DMS53 treated with DMSO at 0.1 percent for 48 hours (cell line): ENCODE measurements around the gene PHACTR2.
A peak's percentile ranks its signal among the peaks of the same experiment; 100 is the strongest.
"Not testable (repeated sequence)": the region's sequence is repeated elsewhere in the genome, so short reads cannot be mapped to it uniquely, and the experiment has no call there.

Experiments
- DNase-seq: peaks from one replicate; lab custom pipeline; 2025; ENCODE audit not compliant: unreplicated experiment; lab: John Stamatoyannopoulos, UW

Gene PHACTR2

DNA sequence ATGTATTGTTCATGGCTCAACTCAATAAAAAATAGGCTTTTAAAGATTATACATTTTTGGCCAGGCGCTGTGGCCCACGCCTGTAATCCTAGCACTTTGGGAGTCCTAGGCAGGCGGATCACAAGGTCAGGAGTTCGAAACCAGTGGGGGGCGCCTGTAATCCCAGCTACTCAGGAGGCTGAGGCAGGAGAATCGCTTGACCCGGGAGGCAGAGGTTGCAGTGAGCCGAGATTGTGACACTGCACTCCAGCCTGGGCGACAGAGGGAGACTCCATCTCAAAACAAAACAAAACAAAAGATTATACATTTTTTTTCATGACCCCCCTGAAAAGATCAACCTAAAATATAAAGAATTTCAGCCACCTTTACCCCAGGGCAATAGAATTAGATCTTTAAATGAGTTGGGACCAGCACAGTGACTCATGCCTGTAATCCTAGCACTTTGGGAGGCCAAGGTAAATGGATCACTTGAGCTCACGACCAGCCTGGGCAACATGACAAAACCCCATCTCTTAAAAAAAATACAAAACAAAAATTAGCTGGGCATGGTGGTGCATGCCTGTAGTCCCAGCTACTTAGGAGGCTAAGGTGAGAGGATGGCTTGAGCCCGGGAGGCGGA, 60.4 kb downstream of the PHACTR2 start:
- DNase-seq: not testable (repeated sequence)

DNA sequence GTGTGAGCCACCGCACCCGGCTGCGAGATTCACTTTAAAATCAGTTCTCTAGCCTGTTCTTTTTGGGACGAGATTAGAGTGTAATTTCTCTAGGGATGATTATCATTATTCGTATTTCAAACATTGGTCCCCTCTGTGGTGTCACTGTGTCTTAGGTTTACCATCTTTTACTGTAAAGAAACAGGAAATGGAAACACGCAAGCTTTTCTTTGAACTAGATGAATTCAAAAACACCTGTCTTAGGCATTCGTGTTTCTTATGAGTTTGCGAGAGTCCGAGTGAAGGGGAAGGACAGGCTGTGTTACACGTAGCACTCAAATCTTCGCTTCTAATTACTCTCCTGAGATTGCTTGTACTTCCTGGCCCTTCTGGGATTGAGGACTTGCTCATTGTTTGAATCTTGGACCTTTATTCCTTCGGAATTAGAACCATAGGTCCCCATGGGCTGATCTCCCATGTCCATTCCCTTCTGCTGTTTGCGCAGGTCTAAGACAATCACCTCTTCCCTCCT, 61.6 kb downstream of the PHACTR2 start:
- DNase-seq: no peak

DNA sequence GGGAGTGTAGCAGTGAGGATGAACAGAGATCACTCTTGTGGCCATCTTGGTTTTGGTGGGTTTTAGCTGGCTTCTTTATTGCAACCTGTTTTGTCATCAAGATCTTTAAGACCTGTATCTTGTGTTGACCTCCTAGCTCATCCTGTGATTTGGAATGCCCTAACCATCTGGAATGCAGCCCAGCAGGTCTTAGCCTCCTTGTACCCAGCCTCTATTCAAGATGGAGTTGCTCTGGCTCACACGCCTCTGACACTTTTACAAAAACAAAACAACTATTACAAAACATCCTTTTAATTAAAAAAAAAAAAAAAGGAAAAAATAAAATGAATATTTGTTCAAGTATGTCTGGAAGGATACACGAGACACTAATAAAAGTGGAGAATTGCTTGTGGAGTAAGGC, 62.4 kb downstream of the PHACTR2 start:
- DNase-seq: no peak

- DNase-seq: no peak
Observed at GRCh38 chr6:143741480-143741879, 63.7 kb downstream of the PHACTR2 start.

DNA sequence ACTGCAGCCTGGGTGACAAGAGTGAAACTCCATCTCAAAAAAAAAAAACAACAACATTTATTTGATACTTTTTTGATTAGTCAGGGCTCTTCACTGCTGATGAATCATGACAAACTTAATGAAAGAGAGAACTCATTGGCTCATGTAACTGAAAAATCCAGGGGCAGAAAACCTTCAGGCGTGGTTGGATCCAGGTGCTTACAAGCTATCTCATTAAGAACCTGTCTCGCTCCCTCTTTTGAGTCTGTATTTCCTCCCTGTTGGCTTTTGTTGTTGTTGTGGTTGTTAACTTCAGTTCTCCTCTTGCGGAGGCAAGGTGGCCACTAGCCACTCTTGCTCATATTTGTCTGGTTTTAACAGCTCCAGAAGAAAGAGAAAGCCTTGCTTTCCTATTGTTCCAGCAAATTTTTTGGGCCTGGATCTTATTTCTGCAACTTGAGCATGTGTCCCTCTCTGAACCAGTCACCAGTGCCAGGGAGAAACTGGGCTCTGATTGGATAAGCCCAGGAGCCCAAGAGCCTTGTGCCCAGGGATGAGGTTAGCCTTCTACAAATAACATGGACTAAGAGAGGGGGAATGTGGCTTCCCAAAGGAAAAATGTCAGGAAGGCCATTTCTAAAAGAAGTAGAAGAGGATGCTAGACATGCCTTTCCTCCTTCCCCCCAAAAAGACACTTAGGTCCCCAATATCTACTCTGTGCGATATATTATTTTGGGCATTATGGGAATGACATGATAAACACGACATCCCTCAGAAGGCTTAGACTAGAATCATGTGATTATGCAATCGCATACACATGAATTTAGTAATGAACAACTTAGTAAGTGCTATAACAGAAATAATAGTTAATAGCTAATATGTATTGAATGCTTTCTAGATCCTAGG, 64.5 kb downstream of the PHACTR2 start:
- no peak for DNase-seq

- DNase-seq: no peak
Observed at GRCh38 chr6:143742955-143743255, 65.1 kb downstream of the PHACTR2 start.

DNA sequence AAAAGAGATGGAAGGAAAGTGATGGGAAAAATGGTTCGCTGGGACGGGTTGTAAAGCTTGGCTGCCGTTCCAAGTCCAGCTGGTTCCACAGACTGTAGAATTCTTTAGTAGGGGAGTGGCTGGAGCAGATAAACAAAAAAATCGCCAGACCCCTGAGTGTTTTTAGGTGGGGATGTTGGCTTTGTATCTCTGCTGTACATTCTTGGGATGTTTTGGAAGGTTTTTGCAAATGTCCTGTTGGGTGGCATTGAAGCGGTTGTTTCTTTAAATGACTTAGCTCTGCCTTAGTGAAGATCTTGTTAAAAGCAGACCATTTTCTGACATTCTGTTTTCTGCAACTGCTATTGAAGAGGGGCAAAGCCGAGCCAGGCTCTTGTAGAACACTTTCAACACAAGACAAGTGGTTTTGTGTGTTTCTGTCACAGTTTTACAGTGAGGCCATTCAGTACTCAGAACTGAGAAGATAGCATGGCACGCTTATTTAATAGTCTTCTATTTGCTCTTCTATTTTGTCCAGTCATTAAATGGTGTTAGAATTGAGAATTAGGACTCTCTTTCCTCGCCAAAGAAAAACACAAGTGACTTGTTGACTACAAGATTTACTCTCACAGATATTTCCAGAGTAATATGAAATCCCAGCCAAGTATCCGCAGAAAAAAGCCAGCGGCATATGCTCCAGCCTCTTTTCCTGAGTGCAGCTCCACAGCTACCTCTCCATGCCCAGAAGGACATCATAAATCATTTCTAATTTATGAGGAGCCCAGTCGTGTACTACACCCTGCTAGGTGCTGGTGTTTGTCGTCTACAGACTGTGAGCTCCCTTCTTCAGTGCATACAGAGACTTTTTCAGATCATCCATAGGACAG, 65.8 kb downstream of the PHACTR2 start:
- no peak for DNase-seq

- peak; percentile 52 for DNase-seq
Observed at GRCh38 chr6:143744551-143745165, 66.9 kb downstream of the PHACTR2 start.

DNA sequence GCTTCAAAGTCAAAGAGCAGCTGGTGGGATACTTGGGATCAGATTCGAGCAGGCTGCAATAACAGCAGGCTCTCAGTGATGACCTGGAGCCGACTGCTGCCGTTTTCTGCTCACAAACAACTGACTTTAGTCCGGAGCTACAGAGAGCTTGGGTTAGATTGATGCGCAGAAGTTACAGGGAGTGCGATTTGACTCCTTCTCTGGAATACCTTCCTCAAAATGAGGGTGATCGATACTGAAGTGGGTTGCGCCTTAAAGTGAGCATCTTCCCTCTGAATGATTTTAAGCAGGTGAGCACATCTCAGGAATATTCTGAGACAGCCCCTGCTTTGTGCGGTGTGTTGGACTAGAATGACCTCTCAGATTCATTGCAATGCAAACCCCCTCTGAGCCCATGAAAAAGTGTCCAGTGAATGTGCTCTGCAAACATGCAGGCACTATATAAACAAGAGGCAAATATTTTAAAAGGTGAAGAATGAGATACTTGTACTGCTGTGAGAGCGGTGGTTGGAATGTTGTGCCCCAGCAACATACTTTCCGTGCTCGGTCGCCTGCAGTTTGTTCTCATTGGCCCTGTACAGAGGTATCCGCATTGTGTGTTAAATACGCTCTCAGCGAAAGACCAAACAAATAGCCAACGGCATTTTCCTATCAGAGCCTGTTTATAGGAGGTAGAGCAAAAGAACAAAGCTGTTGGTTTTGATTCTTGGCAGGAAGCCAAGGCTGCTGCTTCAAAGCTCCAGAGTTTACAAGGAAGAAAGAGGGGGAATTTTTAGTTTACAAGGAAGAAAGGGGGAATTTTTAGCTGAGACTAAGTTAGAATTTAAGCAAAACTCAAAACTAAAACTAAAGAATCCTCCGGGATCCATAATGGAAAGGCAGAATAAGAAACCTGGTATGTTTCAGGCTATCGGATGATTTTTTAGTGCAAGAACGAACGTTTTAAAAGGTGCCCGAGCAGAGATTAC, 67.7 kb downstream of the PHACTR2 start:
- peak; percentile 39 for DNase-seq

- no peak for DNase-seq
Observed at GRCh38 chr6:143746202-143747119, 68.7 kb downstream of the PHACTR2 start.

- no peak for DNase-seq
Observed at GRCh38 chr6:143747347-143747842, 69.6 kb downstream of the PHACTR2 start.

GRCh38 chr6:143749891-143750290, 72.1 kb downstream of the PHACTR2 start:
- DNase-seq: no peak

DNA sequence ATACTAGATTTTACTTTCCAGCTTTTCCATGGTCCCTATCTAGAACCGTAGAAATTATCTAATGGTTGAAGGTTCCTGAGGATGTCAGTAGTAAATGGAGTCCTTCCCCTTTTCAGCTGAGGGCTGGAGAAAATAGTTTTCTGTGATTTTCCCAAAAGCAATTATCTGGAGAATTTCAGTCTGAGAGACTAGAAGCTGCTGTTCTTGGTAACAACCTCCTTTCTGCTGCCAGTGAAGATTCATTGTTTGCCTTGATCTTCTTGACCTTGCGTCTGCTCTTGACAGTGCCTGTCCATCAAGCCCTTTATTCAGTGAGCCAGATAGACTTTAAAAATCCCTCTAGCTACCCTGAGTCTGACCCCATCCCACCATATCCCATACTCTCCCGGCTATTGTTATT, 73.1 kb downstream of the PHACTR2 start:
- no peak for DNase-seq

- DNase-seq: no peak
Observed at GRCh38 chr6:143752459-143752858, 74.7 kb downstream of the PHACTR2 start.

GRCh38 chr6:143753678-143754077, 75.9 kb downstream of the PHACTR2 start:
- no peak for DNase-seq

GRCh38 chr6:143754204-143754603, 76.4 kb downstream of the PHACTR2 start:
- DNase-seq: no peak

DNA sequence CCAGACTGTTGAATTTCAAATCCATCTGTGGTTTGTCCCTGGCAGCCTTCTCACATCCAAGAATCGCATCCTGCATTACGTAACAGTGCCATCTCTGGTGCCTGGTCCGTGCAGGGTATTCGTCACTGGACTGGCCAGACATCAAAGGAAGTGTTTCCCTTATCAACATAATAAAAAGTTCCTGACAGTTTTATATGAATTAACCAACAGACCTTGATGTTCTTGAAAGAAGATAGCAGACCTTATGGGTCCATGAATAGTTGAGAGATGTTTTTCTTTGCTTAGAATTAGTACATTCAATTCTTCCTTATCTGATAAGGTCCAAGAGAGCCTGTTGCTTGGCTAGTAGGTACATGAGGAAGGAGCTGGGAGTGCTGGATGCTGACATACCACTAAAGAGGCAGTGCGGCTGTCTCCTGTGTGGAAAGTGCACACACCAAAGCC, 77.6 kb downstream of the PHACTR2 start:
- DNase-seq: no peak

- no peak for DNase-seq
Observed at GRCh38 chr6:143757346-143757832, 79.6 kb downstream of the PHACTR2 start.
